HG03565 (cell line): Measurements from ENCODE around the gene CDC42EP3.

Experiments
- ATAC-seq: cut with Tn5 transposase; IDR thresholded peaks from one replicate; pipeline ENCODE4 v1.9.1; 2021; ENCODE audit warnings: mild to moderate bottlenecking, moderate library complexity; ENCODE audit not compliant: unreplicated experiment

The CDC42EP3 gene

GRCh38 chr2:37683921-37684780 is 12.7 kb upstream of the CDC42EP3 start:
- no peak for ATAC-seq

- no peak for ATAC-seq
Observed at GRCh38 chr2:37683241-37683640, 11.8 kb upstream of the CDC42EP3 start.

- no peak for ATAC-seq
Observed at GRCh38 chr2:37682473-37682872, 11.0 kb upstream of the CDC42EP3 start.

GRCh38 chr2:37681587-37681986 is 10.1 kb upstream of the CDC42EP3 start:
- no peak for ATAC-seq

- ATAC-seq: no peak
Observed at GRCh38 chr2:37679072-37679695, 7.7 kb upstream of the CDC42EP3 start.

- no peak for ATAC-seq
Observed at GRCh38 chr2:37676274-37676673, 4.8 kb upstream of the CDC42EP3 start.

- ATAC-seq: no peak
Observed at GRCh38 chr2:37674946-37675345, 3.5 kb upstream of the CDC42EP3 start.

- ATAC-seq: no peak
Observed at GRCh38 chr2:37672870-37673184, 1.4 kb upstream of the CDC42EP3 start.

- ATAC-seq: peak; percentile 39
Observed at GRCh38 chr2:37672104-37672869, 845 bp upstream of the CDC42EP3 start.

GRCh38 chr2:37671816-37672103 is 318 bp upstream of the CDC42EP3 start:
- no peak for ATAC-seq

GRCh38 chr2:37670378-37671008 is 949 bp downstream of the CDC42EP3 start:
- no peak for ATAC-seq

- no peak for ATAC-seq
Observed at GRCh38 chr2:37669446-37669845, 2.0 kb downstream of the CDC42EP3 start.

GRCh38 chr2:37667704-37668103 is 3.7 kb downstream of the CDC42EP3 start:
- no peak for ATAC-seq

- ATAC-seq: no peak
Observed at GRCh38 chr2:37666772-37667171, 4.7 kb downstream of the CDC42EP3 start.

- no peak for ATAC-seq
Observed at GRCh38 chr2:37665604-37666362, 5.7 kb downstream of the CDC42EP3 start.

GRCh38 chr2:37665043-37665442 is 6.4 kb downstream of the CDC42EP3 start:
- ATAC-seq: no peak

GRCh38 chr2:37664231-37664643 is 7.2 kb downstream of the CDC42EP3 start:
- no peak for ATAC-seq

- ATAC-seq: no peak
Observed at GRCh38 chr2:37663390-37663789, 8.1 kb downstream of the CDC42EP3 start.

GRCh38 chr2:37659723-37660122 is 11.7 kb downstream of the CDC42EP3 start:
- ATAC-seq: no peak

GRCh38 chr2:37658682-37659081 is 12.8 kb downstream of the CDC42EP3 start:
- no peak for ATAC-seq

GRCh38 chr2:37657471-37657870 is 14.0 kb downstream of the CDC42EP3 start:
- ATAC-seq: no peak
